Neuron (in vitro differentiated cells): ENCODE results near the gene MYO5B.

Experiments used
- H2AFZ ChIP-seq: one replicate; pipeline ENCODE4 v1.6.1; 2013; ENCODE audit warnings: low read depth, mild to moderate bottlenecking, inconsistent platforms, low read length, moderate library complexity
- H3K27me3 ChIP-seq: one replicate; pipeline ENCODE4 v1.6.1; 2013; ENCODE audit warnings: low read length; ENCODE audit not compliant: insufficient read depth
- H3K36me3 ChIP-seq: one replicate; pipeline ENCODE4 v1.6.1; 2013; ENCODE audit warnings: low read length; ENCODE audit not compliant: insufficient read depth
- H3K4me1 ChIP-seq: one replicate; pipeline ENCODE4 v1.6.1; 2013; ENCODE audit warnings: low read length; ENCODE audit not compliant: insufficient read depth
- H3K4me3 ChIP-seq: 2 replicates; pipeline ENCODE4 v1.5.1; 2013; ENCODE audit warnings: mild to moderate bottlenecking, low read length, moderate library complexity
- H3K9me3 ChIP-seq: one replicate; pipeline ENCODE4 v1.6.1; 2013; ENCODE audit warnings: low read length

Gene MYO5B

DNA sequence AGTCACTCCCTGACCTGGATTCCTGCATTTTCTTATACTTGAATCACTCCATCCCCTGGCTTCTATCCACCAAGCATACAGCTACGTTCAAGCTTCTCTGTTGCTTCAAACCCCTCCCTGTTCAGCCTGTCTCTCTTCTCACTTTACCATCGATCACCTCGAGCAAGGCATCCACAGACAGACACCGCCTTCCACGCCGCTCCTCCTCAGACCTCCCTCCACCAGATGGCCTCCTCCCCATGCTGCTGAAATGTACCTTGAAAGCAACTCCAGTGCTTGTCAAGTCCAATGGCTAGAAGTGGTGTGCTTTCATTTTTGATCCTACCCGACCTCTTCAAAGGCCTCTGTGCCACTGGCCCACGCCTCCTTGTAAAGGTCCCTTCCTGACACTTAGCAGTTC, 250.3 kb downstream of the MYO5B start:
- Histone ChIP-seq H3K36me3 (no peaks in the 10 kb centered on the region), H2AFZ (no peak overlapping the region), H3K4me1 (no peaks in the 10 kb centered on the region), H3K9me3 (no peaks in the 10 kb centered on the region), H3K27me3 (peaks cover 2% of the 10 kb centered on the region), H3K4me3 (no peak overlapping the region)

DNA sequence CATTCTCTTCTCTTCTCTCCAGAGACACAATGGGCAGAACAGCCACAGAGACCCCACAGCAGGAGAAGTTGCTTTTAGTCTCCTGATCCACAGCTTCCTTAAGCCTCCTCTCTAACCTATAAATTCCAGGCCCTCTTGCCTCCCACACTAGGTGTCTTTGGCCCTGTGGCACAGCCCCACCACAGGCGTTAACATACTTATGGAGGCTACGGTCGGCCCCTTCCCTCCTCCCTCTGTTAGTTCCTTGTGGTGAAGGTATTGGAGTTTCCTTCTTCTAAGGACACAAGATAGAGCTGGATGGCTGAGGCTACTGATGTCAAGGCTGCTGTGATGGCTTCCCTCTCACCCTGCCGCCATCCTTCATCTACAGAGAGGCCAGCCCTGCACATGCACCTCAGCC, 258.1 kb downstream of the MYO5B start:
- no peaks in the 10 kb centered on the region for H3K27me3 ChIP-seq
- no peak overlapping the region for H3K4me3 ChIP-seq
- no peaks in the 10 kb centered on the region for H3K4me1 ChIP-seq
- H2AFZ ChIP-seq = no peak overlapping the region
- no peaks in the 10 kb centered on the region for H3K36me3 ChIP-seq
- H3K9me3 ChIP-seq = no peaks in the 10 kb centered on the region

DNA sequence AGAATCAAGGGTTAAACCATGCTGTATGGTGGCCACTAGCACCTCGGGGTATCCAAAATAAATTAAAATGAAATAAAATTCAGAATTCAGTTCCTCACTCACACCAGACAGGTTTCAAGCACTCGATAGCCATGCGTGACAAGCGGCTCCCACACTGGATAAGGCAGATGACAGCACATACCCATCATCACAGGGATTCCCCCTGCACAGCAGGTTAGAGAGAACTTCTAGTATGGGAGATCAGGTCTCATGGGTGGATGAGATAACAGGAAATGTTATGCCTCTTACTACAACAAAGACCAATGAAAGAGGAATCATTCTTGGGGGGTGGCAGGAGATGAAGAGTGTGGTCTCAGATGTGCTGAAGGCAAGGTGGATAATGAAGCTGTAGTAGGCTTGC, 259.7 kb downstream of the MYO5B start:
- H3K36me3 ChIP-seq = no peaks in the 10 kb centered on the region
- no peaks in the 10 kb centered on the region for H3K9me3 ChIP-seq
- no peak overlapping the region for H3K4me3 ChIP-seq
- H2AFZ ChIP-seq = no peak overlapping the region
- H3K27me3 ChIP-seq = no peaks in the 10 kb centered on the region
- H3K4me1 ChIP-seq = no peaks in the 10 kb centered on the region

DNA sequence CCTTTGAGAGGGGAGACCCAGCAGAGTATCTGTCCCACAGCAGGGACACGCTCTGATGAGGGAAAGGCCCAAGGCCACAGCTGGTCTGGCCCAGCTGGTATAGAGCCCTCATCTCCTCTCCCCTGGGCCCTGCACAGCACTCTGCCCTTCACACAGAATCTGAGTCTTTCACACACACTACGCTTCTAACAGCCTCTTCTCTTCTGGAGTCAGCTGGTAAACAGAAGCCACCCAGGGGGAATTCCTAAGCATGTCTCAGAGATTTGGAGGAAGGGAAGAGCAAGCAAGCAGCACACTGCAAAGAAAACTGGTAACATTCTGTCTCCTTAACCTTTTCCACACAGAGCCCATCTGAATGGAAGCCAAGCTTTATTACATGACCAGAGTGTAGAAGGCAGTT, 260.5 kb downstream of the MYO5B start:
- H3K27me3 ChIP-seq = no peaks in the 10 kb centered on the region
- no peaks in the 10 kb centered on the region for H3K36me3 ChIP-seq
- no peaks in the 10 kb centered on the region for H3K9me3 ChIP-seq
- H3K4me3 ChIP-seq = no peak overlapping the region
- H3K4me1 ChIP-seq = no peaks in the 10 kb centered on the region
- H2AFZ ChIP-seq = no peak overlapping the region

DNA sequence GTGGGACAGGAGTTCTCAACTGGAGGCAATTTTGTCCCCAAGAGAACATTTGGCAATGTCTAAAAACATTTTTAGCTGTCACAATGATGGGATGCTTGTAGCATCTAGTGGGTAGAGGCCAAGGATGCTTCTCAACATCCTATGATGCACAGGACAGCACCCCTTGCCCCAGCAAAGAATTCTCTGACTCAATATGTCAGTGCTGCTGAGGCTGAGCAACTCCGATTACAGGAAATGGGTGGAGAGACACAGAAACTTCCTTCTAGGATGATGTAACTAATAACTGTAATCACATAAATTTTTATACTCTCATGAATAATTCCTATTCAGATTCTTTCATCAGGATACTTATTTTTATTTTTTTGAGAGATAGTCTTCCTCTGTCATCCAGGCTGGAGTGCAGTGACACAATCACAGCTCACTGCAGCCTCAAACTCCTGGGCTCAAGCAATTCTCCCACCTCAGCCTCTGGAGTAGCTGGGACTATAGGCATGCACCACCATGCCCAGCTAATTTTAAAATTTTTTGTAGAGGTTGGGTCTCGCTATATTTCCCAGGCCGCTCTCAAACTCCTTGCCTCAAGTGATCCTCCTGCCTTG, 261.3 kb downstream of the MYO5B start:
- H3K9me3 ChIP-seq = no peaks in the 10 kb centered on the region
- no peak overlapping the region for H3K4me3 ChIP-seq
- H2AFZ ChIP-seq = no peak overlapping the region
- H3K4me1 ChIP-seq = no peaks in the 10 kb centered on the region
- H3K27me3 ChIP-seq = no peaks in the 10 kb centered on the region
- no peaks in the 10 kb centered on the region for H3K36me3 ChIP-seq

DNA sequence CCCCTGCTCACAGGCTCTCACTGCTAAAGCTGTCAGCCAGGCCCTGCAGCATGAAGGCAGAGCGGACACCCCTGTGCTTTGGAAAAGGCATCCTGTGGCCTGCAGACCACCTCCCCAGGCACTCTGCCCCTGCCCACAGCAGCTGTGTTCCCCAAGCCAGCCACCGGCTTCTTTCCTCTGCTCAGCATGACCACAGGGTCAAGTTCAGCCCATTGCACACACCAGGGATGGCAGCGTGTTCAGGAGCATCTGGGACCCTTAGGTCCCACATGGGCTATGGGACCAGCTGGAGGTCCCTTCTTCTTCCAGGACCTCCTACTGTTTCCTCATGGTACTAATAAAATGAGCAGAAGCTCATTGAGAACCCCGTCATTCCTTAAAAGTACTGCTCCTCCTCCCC, 263.2 kb downstream of the MYO5B start:
- Histone ChIP-seq H3K27me3 (no peaks in the 10 kb centered on the region), H3K36me3 (no peaks in the 10 kb centered on the region), H2AFZ (no peak overlapping the region), H3K9me3 (no peaks in the 10 kb centered on the region), H3K4me1 (no peaks in the 10 kb centered on the region), H3K4me3 (no peak overlapping the region)

DNA sequence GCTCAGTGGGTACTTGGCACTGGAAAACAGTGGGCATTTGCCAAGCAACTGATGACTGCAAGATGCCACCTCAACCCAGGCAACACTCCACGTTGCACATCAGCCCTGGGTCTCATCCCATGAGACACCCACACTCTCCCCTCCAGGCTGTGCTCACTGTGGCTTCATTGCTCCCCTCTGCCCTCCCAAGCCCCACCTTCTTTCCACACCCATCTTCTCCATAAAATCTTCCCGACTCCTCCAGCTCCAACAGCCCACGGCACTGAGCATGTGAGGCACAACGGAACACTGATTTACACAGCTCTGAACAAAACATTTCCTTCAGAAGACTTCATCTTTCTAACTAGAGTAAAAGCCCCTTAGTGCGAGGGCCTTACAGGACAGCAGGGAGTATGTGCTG, 263.8 kb downstream of the MYO5B start:
- H3K4me3 ChIP-seq = no peak overlapping the region
- no peaks in the 10 kb centered on the region for H3K27me3 ChIP-seq
- H3K9me3 ChIP-seq = no peaks in the 10 kb centered on the region
- no peaks in the 10 kb centered on the region for H3K4me1 ChIP-seq
- H3K36me3 ChIP-seq = no peaks in the 10 kb centered on the region
- no peak overlapping the region for H2AFZ ChIP-seq

DNA sequence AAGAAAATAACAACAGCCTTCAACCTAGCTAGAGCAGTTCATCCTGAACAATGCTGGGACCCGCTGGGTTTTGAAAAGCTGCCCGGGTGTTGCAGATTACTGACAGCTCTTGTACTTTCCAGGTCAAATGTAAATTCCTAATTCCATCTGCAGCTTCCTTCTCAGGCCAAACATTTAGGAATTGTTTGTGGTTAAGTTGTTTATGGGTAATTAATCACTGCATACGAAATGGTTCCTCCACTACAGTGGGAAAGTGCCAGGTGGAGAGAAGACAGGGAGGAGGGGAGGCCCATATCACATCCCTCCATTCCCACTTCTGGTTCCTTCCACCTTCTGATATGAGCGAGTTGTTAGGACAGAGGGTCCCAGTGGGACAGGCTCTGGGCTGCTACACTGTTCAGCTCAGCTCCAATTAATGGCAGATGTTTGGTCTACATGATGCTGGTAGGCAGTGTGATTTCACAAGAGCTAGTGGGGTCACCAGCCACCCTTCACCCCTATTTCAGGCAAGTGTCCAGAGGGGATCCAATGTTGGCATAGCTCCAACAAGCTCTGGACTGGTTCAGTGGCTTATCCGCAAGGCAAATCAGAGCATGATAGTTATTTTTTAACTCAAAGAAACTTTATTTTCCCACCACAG, 268.7 kb downstream of the MYO5B start:
- Histone ChIP-seq H2AFZ (no peak overlapping the region), H3K4me1 (peaks cover 7% of the 10 kb centered on the region), H3K9me3 (no peaks in the 10 kb centered on the region), H3K27me3 (no peaks in the 10 kb centered on the region), H3K4me3 (no peak overlapping the region), H3K36me3 (no peaks in the 10 kb centered on the region)

DNA sequence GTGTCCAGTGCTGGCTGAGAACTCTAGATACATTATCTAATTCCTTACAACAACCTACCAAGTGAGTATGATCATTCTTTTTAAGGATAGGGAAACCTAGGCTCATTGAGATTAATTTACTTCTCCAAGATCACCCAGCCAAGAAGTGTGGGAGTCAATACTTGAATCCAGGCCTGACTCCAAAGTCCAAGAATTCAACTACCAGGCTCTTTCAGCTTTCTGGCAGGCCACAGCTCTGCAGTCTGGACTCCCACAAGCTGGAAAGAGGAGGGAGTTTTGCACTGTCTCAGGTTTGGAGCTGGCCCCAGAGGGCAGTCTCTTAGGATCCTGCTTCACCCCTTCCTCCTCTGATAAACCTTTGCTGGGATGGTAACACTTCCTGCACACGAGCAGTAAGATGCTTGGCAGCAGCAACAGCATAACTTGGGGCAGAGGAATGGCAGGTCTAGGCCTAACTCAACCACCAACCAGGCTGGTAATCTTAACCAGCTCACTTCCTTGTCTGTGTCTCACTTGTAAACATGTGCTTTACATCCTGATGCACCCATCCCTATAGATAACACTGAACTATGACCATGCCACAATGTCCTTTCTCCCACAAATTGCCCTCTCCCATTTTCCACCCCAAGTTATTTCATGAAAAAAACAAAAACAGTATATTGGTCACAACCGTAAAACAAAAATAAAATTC, 270.5 kb downstream of the MYO5B start:
- Histone ChIP-seq H3K27me3 (no peaks in the 10 kb centered on the region), H3K36me3 (no peaks in the 10 kb centered on the region), H3K4me1 (peaks cover 18% of the 10 kb centered on the region), H3K9me3 (no peaks in the 10 kb centered on the region), H2AFZ (no peak overlapping the region), H3K4me3 (no peak overlapping the region)

DNA sequence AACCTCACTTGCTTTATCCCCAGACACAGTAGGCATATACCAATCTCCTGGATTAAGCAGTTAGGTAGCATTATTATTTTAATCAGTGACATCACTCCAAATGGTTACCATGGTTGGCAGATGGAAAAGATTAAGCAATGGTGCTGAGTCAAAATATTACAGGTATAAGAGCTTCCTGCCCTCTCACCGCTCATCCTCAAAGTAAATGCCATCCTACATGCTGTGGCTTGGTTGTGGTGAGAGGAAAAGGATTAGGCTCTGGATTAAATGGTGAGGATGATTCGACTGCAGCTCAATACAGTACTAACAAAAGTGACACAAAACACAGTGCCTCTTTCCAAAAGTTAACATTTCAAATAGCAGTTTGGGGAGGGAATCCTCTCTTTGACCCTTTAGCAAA, 272.7 kb downstream of the MYO5B start:
- Histone ChIP-seq H3K36me3 (no peaks in the 10 kb centered on the region), H3K27me3 (no peaks in the 10 kb centered on the region), H2AFZ (no peak overlapping the region), H3K4me1 (peaks cover 18% of the 10 kb centered on the region), H3K9me3 (no peaks in the 10 kb centered on the region), H3K4me3 (no peak overlapping the region)

DNA sequence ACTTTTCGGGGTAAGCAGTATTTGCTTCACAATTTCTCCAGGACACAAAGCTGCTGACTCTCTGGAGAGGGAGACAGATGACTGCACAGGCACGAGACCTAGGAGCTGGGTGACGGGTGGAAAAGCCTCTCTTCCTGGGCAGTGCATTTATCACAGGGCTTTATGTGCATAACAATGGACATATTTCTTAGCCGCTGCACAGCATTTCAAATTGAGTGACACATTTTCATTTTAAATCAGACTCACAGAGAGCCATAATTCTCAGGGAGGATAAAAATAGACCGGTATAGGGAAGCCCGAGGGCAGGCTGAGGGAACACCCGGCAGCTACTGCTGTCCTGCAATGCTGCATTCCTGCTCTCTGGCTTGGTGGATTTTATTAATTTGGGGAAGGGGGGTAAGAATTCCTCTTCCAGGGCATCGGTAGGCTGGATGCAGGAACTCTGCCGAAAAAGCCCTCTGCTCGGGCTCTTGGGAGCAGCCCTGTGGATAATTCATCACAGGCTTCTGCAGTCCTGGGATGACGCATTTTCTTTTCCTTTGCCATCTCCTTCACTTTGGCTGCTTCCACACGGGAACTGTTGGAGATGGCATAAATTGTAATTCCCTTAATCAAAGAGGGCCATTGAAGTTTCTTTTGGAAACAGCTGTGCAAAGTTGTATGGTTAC, 273.5 kb downstream of the MYO5B start:
- no peaks in the 10 kb centered on the region for H3K36me3 ChIP-seq
- H3K27me3 ChIP-seq = no peaks in the 10 kb centered on the region
- no peak overlapping the region for H3K4me3 ChIP-seq
- peaks cover 18% of the 10 kb centered on the region for H3K4me1 ChIP-seq
- H2AFZ ChIP-seq = no peak overlapping the region
- H3K9me3 ChIP-seq = no peaks in the 10 kb centered on the region

DNA sequence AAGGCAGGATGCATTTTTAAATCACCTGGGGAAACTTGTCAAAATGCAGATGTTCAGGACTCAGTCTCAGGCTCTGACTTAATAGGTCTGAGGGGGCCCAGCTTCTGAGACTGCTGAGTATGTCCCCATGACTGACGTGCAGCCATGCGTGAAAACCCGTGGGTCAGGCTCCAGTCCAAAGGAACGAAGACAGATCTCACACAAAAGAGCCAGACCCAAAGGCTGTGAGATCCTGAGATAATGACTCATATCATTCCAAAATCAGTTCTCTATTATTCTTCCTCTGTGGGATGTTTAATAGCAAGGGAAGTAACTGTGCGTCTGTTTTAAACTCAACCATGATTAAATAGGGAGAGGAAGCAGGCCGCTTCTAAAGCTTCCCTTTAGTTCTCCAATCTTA, 274.2 kb downstream of the MYO5B start:
- H3K36me3 ChIP-seq = no peaks in the 10 kb centered on the region
- no peaks in the 10 kb centered on the region for H3K27me3 ChIP-seq
- peaks cover 18% of the 10 kb centered on the region for H3K4me1 ChIP-seq
- H2AFZ ChIP-seq = no peak overlapping the region
- H3K9me3 ChIP-seq = no peaks in the 10 kb centered on the region
- H3K4me3 ChIP-seq = no peak overlapping the region

DNA sequence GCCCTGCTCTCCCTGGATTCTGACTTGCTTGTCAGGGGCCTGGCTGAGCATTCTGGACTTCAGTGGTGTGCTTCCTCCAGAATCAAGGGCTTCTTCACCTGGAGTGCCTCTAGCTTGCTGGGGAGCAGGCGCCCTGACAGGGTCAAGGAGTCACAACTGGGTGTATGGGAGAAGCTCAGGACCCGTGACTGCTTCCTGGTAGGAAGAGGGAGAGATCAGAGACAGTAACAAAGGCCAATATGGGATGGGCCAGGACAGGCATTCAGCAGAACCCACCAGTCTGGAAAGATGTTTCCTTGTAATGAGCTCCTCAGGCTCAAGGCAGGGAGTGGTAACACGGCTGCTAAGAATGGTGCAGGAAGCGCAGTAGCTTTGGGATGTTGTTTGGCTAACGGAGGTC, 277.2 kb downstream of the MYO5B start:
- Histone ChIP-seq H3K36me3 (no peaks in the 10 kb centered on the region), H3K4me1 (peaks cover 18% of the 10 kb centered on the region), H3K4me3 (no peak overlapping the region), H2AFZ (no peak overlapping the region), H3K27me3 (no peaks in the 10 kb centered on the region), H3K9me3 (no peaks in the 10 kb centered on the region)
